Progenitor cell of endocrine pancreas (in vitro differentiated cells): ENCODE measurements around the gene LDLRAD4. TPM values are rescaled to one million over a fixed set of nuclear protein-coding genes. Genes with fewer than 3 reads are reported as not detected.

Experiments used
- DNase-seq: peaks from one replicate; pipeline ENCODE4 v3.0.0; 2021; ENCODE audit warnings: low spot score; ENCODE audit not compliant: unreplicated experiment
- H3K27ac Mint-ChIP-seq: 2 replicates; pipeline ENCODE4 v1.8.0; 2021; ENCODE audit warnings: mild to moderate bottlenecking, moderate library complexity, mixed read lengths
- H3K27me3 Mint-ChIP-seq: 2 replicates; pipeline ENCODE4 v1.8.0; 2021; ENCODE audit warnings: mixed read lengths
- H3K36me3 Mint-ChIP-seq: 2 replicates; pipeline ENCODE4 v1.8.0; 2022; ENCODE audit warnings: mixed read lengths; ENCODE audit not compliant: insufficient read depth
- H3K4me1 Mint-ChIP-seq: 2 replicates; pipeline ENCODE4 v1.8.0; 2021; ENCODE audit warnings: low read depth, mixed read lengths
- H3K4me3 Mint-ChIP-seq: 2 replicates; pipeline ENCODE4 v1.8.0; 2021; ENCODE audit warnings: low read depth, mild to moderate bottlenecking, moderate library complexity, mixed read lengths
- H3K9me3 Mint-ChIP-seq: 2 replicates; pipeline ENCODE4 v1.8.0; 2021; ENCODE audit warnings: low read depth, mixed read lengths
- total RNA-seq: library from RNA; stranded (reverse); gene quantifications from 2 replicates; pipeline ENCODE4 v1.2.1, GENCODE V29; 2021
- TF ChIP-seq, protein P1 (sequence below): fragments of 200-600 bp; sonication (generic); IDR thresholded peaks from one replicate; pipeline ENCODE4 v1.5.0; 2021; ENCODE audit warnings: antibody characterized with exemption, mild to moderate bottlenecking; ENCODE audit not compliant: unreplicated experiment

Gene LDLRAD4
- total RNA-seq, 1 donor from 2014 or later, result 3.8 TPM

DNA sequence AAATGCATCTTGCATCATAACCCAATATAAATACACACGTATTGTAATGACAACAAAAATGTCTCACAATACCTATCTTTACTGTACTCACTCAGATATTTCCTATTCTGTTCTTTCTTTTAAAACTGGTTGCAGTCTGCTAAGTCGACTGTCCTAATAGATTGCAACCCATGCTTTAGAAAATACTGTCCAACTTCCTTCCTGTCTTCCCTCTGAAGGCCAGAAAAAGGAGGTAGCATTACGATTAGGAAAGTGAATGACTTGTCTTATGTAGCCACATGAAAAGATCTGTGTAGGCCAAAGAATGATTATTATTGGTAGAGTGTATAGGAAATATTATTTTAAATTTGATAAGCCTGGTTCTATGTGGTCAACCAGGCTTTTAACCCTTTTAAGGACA is 373.7 kb downstream of the LDLRAD4 start:
- TF ChIP-seq, protein P1, sequence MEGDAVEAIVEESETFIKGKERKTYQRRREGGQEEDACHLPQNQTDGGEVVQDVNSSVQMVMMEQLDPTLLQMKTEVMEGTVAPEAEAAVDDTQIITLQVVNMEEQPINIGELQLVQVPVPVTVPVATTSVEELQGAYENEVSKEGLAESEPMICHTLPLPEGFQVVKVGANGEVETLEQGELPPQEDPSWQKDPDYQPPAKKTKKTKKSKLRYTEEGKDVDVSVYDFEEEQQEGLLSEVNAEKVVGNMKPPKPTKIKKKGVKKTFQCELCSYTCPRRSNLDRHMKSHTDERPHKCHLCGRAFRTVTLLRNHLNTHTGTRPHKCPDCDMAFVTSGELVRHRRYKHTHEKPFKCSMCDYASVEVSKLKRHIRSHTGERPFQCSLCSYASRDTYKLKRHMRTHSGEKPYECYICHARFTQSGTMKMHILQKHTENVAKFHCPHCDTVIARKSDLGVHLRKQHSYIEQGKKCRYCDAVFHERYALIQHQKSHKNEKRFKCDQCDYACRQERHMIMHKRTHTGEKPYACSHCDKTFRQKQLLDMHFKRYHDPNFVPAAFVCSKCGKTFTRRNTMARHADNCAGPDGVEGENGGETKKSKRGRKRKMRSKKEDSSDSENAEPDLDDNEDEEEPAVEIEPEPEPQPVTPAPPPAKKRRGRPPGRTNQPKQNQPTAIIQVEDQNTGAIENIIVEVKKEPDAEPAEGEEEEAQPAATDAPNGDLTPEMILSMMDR, result no peak
- no peak for DNase-seq
- Mint-ChIP-seq H3K27ac (no peak overlapping the region), H3K4me1 (no peaks in the 10 kb centered on the region), H3K27me3 (no peaks in the 10 kb centered on the region), H3K4me3 (no peak overlapping the region), H3K36me3 (peaks cover 2% of the 10 kb centered on the region), H3K9me3 (peaks cover 19% of the 10 kb centered on the region)

DNA sequence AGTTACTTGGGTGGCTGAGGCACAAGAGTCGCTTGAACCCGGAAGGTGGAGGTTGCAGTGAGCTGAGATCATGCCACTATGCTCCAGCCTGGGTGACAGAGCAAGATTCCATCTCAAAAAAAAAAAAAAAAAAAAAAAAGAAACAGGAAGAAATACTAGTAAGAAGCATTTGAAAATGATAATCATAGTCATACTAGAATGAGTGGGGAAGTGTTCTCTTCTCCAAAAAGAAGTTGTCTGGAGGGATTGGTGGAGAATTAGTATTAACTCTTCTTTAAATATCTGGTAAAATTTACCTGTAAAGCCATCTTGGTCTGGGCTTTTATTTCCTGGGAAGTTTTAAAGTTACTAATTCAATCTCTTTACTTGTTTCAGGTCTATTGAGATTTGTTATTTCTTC is 376.0 kb downstream of the LDLRAD4 start:
- no peaks in the 10 kb centered on the region for H3K4me1 Mint-ChIP-seq
- H3K9me3 Mint-ChIP-seq, result peaks cover 34% of the 10 kb centered on the region
- no peaks in the 10 kb centered on the region for H3K27me3 Mint-ChIP-seq
- no peak for DNase-seq
- TF ChIP-seq, protein P1, result no peak
- H3K27ac Mint-ChIP-seq, result no peak overlapping the region
- H3K4me3 Mint-ChIP-seq, result no peak overlapping the region
- H3K36me3 Mint-ChIP-seq, result peaks cover 6% of the 10 kb centered on the region

DNA sequence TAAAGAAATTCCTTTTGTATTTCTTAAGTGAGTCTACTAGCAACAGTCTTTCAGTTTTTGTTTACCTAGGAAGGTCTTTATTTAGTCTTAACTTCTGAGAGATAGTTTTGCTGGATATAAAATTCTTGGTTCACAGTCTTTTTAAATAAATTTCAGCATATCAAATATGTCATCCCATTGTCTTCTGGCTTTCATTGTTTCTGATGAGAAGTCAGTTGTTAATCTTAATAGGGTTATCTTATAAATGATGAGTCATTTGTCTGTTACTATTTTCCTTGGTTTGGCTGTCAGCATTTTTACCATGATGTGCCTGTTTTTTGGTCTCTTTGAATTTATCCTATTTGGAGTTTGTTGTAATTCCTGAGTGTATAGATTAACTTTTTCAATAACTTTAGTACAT is 378.5 kb downstream of the LDLRAD4 start:
- DNase-seq, result no peak
- Mint-ChIP-seq H3K4me1 (no peaks in the 10 kb centered on the region), H3K27me3 (no peaks in the 10 kb centered on the region), H3K36me3 (peaks cover 6% of the 10 kb centered on the region), H3K27ac (no peak overlapping the region), H3K4me3 (no peak overlapping the region), H3K9me3 (peaks cover 34% of the 10 kb centered on the region)
- TF ChIP-seq, protein P1, result no peak

DNA sequence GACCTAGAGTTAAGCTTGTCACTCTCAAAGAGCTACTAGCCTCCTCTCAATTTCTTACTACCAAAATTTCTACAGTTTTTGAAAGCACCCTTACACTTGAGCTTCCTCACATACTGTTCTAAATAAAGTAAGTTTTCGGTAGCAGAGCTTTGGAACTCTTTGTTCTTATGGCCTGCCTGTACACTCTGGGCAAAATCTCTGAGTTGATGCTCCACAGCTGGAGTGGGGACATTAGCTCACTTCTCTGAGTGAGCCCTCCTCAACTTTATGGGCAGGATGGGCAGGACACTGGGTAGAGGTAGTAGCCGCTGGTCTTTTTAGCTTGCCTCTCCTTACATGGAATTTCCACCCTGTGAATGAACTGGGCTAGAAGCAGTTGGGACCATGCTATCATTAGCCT is 380.0 kb downstream of the LDLRAD4 start:
- TF ChIP-seq, protein P1, result no peak
- H3K4me3 Mint-ChIP-seq, result no peak overlapping the region

DNA sequence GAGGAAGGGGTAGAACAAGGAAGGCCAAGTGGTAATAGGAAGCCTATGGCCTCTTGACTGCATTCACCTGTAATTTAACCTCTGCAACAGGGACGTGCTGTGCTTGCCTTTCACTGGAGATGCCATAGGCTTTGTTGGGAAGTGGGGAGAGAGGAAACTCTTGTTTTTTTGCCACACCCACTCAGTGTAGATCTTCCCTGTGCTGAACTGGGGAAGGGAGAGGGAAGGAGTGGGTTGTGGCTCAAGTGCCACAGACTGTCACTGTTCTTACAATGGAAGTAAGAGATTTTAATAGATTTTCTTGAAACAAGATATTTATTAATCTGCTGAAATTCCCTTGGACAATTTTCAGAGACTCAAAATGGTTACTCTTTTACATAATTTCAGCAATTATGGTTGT is 380.5 kb downstream of the LDLRAD4 start:
- Mint-ChIP-seq H3K27me3 (no peaks in the 10 kb centered on the region), H3K36me3 (peaks cover 6% of the 10 kb centered on the region), H3K4me3 (no peak overlapping the region), H3K27ac (no peak overlapping the region), H3K4me1 (no peaks in the 10 kb centered on the region), H3K9me3 (peaks cover 34% of the 10 kb centered on the region)
- no peak for DNase-seq
- TF ChIP-seq, protein P1, result no peak

More for the DNA sequence above, 380.0 kb downstream of the LDLRAD4 start:
- Mint-ChIP-seq H3K9me3 (peaks cover 34% of the 10 kb centered on the region), H3K4me1 (no peaks in the 10 kb centered on the region), H3K27ac (no peak overlapping the region), H3K27me3 (no peaks in the 10 kb centered on the region), H3K36me3 (peaks cover 6% of the 10 kb centered on the region)
- no peak for DNase-seq
